GM20000 (cell line): ENCODE measurements around the gene KDM5C.

ENCODE experiments used
- DNase-seq: peaks from one replicate; pipeline ENCODE4 v3.0.0; 2012; ENCODE audit warnings: low spot score
- TF ChIP-seq, protein P1 (sequence below): IDR thresholded peaks from 2 replicates; pipeline ENCODE4 v1.5.1; 2012; ENCODE audit warnings: mild to moderate bottlenecking, control low read depth; ENCODE audit errors: extremely low read depth, missing control alignments

Gene KDM5C

GRCh38 chrX:53263597-53264094, 38.6 kb upstream of the KDM5C start:
- DNase-seq: no peak

DNA sequence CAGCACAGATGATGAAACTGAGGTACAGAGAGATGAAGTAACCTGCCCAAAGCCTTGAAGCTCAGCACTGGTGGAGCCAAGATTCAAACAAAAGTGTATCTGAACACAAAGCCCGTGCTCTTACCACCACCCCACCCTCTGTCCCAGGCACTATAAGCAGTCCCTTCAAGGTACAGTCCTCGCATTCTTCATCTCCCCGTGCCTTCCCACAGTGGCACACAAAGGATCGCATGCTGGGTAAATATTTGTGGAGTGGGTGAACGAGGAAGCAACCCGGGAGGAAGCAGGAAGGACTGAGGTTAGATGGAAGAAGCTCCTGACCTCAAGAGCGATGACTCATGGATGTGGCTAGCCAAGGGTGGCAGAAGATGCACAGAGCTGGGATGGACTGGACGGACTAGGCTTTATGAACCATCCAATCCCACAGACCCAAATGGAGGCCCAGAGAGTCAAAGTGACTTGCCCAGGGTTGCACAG, 37.9 kb upstream of the KDM5C start:
- no peak for DNase-seq
- TF ChIP-seq, protein P1, sequence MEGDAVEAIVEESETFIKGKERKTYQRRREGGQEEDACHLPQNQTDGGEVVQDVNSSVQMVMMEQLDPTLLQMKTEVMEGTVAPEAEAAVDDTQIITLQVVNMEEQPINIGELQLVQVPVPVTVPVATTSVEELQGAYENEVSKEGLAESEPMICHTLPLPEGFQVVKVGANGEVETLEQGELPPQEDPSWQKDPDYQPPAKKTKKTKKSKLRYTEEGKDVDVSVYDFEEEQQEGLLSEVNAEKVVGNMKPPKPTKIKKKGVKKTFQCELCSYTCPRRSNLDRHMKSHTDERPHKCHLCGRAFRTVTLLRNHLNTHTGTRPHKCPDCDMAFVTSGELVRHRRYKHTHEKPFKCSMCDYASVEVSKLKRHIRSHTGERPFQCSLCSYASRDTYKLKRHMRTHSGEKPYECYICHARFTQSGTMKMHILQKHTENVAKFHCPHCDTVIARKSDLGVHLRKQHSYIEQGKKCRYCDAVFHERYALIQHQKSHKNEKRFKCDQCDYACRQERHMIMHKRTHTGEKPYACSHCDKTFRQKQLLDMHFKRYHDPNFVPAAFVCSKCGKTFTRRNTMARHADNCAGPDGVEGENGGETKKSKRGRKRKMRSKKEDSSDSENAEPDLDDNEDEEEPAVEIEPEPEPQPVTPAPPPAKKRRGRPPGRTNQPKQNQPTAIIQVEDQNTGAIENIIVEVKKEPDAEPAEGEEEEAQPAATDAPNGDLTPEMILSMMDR: no peak

More at GRCh38 chrX:53263597-53264094, 38.6 kb upstream of the KDM5C start:
- TF ChIP-seq, protein P1: no peak

DNA sequence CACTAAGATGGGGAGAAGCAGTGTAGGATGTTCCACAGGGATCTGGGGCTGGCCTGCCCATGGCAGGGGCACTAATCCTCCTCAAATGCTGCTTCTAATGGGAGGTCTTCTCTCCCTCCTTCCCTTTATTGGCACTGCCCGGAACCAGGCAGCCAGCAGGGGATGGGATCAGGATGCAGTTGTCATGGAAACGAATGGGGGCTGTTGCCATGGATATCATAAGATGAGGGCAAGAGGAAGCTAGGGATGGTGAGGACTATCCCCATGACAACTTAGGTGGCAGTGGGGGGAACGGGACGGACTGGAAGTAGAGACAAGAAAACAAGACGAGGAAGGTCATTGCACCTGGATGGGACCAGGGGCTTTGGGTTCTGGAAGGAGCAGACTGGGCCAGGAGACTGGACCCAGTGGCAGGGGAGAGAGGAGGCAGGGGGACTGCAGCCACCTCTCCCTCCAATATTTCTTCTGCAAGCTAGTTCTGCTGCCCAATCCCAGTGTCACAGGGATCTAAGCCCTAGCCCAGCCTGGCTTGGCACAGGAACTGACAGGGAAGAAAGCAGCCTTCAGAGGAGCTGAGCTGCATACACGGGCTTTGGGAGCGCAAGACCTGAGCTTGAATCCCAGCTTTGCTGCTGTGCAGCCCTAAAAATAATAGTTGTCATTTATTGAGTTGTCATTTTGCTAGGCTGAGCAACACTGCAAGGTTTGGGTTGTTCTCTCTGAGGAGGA, 37.3 kb upstream of the KDM5C start:
- TF ChIP-seq, protein P1: no peak

DNA sequence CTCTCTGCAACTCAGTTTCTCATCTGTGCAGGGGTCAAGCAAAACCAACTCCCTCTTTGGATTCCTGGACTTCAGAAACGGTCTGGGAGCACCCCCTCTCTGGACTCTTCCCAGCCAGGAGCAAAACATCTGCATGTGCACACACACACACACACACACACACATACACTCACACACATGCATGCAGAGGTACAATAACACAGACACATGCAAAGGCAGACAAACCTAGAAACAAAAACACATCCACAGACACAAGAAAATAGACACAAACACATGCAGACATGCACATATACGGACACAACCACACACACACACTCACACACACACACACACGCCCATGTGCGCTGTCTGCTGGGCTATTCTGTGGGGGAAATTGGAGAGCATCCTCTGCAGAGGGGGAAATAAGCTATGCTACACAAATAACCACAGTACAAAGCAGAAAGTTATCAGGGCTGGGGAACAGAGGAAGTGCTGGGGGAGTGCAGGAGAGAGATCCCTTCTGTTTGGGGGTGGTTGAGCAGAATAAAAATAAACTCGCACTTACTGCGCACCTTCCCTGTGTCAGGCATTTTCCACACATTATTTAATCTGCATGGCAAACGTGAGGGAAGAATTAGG, 36.5 kb upstream of the KDM5C start:
- DNase-seq: no peak
- TF ChIP-seq, protein P1: no peak

More for the DNA sequence above, 37.3 kb upstream of the KDM5C start:
- no peak for DNase-seq

GRCh38 chrX:53260836-53261235, 35.8 kb upstream of the KDM5C start:
- TF ChIP-seq, protein P1: no peak
- DNase-seq: no peak

GRCh38 chrX:53257670-53258423, 32.8 kb upstream of the KDM5C start:
- TF ChIP-seq, protein P1: no peak
- no peak for DNase-seq
